GM10266 (cell line): ENCODE measurements around the gene SMG5.

Experiments
- DNase-seq: peaks from one replicate; pipeline ENCODE4 v3.0.0; 2012; ENCODE audit errors: extremely low spot score
- CTCF ChIP-seq: IDR thresholded peaks from 2 replicates; pipeline ENCODE4 v1.5.1; 2012; ENCODE audit warnings: mild to moderate bottlenecking, low read depth; ENCODE audit not compliant: control insufficient read depth, insufficient read depth; ENCODE audit errors: missing control alignments

Gene SMG5

DNA sequence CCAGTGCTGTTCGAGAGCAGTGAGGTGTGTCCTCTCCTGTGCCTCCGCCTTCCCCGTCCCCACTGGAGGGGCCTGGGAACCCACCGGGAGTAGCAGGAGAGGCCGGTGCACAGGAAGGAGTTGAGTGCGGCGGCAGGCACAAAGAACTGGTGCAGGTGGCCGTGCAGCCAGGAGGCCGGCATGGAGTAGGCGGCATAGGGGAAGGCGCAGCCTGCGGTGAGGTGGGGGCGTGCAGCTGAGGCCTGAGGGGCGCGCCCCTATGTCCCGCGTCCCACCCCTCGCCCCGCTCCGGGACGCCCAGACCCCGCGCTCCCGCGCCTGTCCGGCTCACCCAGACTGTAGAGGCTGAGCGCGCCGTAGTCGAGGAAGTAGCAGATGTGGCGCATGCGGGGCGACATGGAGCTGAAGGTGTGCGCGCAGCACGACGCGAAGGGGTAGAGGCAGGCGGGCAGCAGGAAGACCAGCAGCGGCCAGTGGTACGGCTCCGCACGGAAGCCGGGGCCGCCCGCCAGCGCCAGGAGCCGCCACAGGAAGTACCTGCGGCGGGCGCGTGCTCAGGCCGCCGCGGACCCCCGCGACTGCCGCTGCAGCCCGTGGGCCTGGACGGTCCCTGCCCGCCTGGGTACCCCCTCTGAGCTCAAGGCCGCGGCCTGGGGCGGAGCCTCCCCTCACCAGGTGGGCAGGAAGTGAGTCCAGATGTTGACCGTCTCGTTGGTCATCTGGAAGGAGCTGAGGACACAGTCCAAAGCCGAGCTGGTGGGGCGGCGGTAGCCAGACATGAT, 37.0 kb downstream of the SMG5 start:
- TF ChIP-seq CTCF = no peak

GRCh38 chr1:156244712-156245111, 37.9 kb downstream of the SMG5 start:
- DNase-seq = no peak
- no peak for TF ChIP-seq CTCF

More for the DNA sequence above, 37.0 kb downstream of the SMG5 start:
- peak; percentile 68 for DNase-seq

DNA sequence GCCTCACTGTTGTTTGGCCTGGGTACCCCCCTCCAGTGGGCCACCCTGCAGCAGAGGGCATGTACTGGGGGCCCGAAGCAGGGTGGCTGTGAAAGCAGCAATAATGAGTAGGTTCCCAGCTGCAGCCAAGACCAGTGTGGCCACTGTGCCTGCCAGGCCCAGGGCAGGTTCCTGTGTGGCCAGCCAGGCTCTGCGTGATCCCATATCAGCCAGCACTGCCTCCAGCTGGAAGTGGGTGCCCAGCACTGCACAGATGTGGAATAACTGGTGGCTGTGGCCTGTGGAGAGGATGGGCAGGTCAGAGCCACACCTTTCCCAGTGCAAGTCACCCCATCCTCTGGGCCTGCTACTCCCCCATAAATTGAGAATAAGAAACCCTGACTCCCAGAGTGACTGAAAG, 38.5 kb downstream of the SMG5 start:
- no peak for TF ChIP-seq CTCF
- no peak for DNase-seq

- TF ChIP-seq CTCF = no peak
- no peak for DNase-seq
Observed at GRCh38 chr1:156242738-156243137, 39.9 kb downstream of the SMG5 start.

DNA sequence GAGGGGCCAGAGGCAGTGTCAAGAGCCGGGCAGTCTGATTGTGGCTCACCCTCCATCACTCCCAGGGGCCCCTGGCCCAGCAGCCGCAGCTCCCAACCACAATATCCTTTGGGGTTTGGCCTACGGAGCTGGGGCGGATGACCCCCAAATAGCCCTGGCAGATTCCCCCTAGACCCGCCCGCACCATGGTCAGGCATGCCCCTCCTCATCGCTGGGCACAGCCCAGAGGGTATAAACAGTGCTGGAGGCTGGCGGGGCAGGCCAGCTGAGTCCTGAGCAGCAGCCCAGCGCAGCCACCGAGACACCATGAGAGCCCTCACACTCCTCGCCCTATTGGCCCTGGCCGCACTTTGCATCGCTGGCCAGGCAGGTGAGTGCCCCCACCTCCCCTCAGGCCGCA, 40.7 kb downstream of the SMG5 start, which contains the start of gene BGLAP:
TSS of gene BGLAP (plus strand) at position 259 of the 400 bp plus-strand sequence. CDS start at position 307, 48 bp downstream.
- no peak for DNase-seq

GRCh38 chr1:156241311-156241811, 41.3 kb downstream of the SMG5 start:
- no peak for TF ChIP-seq CTCF
- DNase-seq = no peak

More for the DNA sequence above, 40.7 kb downstream of the SMG5 start, which contains the start of gene BGLAP:
- TF ChIP-seq CTCF = no peak

DNA sequence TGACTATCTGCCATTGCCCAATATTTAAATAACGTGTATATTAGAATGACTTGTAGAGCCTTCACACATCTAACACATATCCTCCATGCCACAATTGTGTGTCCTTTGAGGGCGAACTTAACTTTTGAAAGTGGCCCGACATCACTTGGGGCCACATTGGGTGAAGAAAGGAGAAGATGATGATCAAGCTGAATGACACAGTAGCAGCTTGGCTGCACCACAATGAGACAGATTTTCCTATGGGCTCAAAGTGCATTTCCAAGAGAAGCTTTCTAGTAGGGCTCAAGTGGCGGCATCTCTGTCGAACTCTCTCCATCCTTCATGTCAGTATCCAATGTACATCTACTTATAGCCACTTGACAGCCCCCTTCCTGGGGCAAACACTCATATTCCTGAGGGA, 44.4 kb downstream of the SMG5 start:
- TF ChIP-seq CTCF = no peak
- DNase-seq = no peak
